Osteocyte (in vitro differentiated cells): ENCODE data around the gene CGB2. TPM values are rescaled to one million over a fixed set of nuclear protein-coding genes. Genes with fewer than 3 reads are reported as not detected.
"Not testable (repeated sequence)": the region's sequence is repeated elsewhere in the genome, so short reads cannot be mapped to it uniquely, and the experiment has no call there.

ENCODE experiments used
- DNase-seq: peaks from one replicate; pipeline ENCODE4 v3.0.0; 2021; ENCODE audit warnings: mixed read lengths; ENCODE audit not compliant: unreplicated experiment; ENCODE audit errors: extremely low spot score
- H3K27ac Mint-ChIP-seq: one replicate; pipeline ENCODE4 v1.8.0; 2021; ENCODE audit warnings: mild to moderate bottlenecking, mixed read lengths; ENCODE audit not compliant: unreplicated experiment
- H3K27me3 Mint-ChIP-seq: one replicate; pipeline ENCODE4 v1.8.0; 2021; ENCODE audit warnings: mixed read lengths; ENCODE audit not compliant: unreplicated experiment
- H3K36me3 Mint-ChIP-seq: one replicate; pipeline ENCODE4 v1.8.0; 2021; ENCODE audit warnings: mixed read lengths; ENCODE audit not compliant: unreplicated experiment
- H3K4me1 Mint-ChIP-seq: one replicate; pipeline ENCODE4 v1.8.0; 2021; ENCODE audit warnings: mixed read lengths; ENCODE audit not compliant: unreplicated experiment
- H3K4me3 Mint-ChIP-seq: one replicate; pipeline ENCODE4 v1.8.0; 2021; ENCODE audit warnings: mild to moderate bottlenecking, moderate library complexity, mixed read lengths; ENCODE audit not compliant: unreplicated experiment
- H3K9me3 Mint-ChIP-seq: one replicate; pipeline ENCODE4 v1.8.0; 2021; ENCODE audit warnings: mixed read lengths; ENCODE audit not compliant: unreplicated experiment
- microRNA-seq: library from miRNA; unstranded; fragments of <30 nt; microRNA quantifications from one replicate; pipeline ENCODE4 v1.1.0, GENCODE V29; 2020; ENCODE audit not compliant: unreplicated experiment
- total RNA-seq: library from RNA; stranded (reverse); gene quantifications from 2 replicates; pipeline ENCODE4 v1.2.1, GENCODE V29; 2021
- TF ChIP-seq, protein P1 (sequence below): fragments of 200-600 bp; sonication (generic); IDR thresholded peaks from 2 replicates; pipeline ENCODE4 v1.5.0; 2021; ENCODE audit warnings: antibody characterized with exemption, mild to moderate bottlenecking, moderate library complexity

Gene CGB2
- total RNA-seq, 1 donor from 2014 or later, result not detected

DNA sequence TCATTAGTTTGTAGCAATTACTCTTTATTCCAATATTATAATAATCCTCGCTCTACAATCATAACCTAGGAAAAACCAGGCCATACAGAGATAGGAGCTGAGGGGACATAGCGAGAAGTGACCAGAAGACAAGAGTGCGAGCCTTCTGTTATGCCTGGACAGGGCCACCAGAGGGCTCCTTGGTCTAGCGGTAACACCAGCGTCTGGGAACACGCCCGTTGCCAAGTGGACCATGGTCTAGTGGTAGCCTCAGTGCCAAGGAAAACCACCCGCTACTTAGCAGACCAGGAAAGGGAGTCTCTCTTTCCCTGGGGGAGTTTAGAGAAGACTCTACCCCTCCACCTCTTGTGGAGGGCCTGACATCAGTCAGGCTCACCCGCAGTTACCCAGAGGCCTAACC lies 43.2 kb downstream of the CGB2 start:
- not testable (repeated sequence) for H3K36me3 Mint-ChIP-seq, H3K27ac Mint-ChIP-seq, H3K4me3 Mint-ChIP-seq, DNase-seq, H3K9me3 Mint-ChIP-seq, H3K4me1 Mint-ChIP-seq
- TF ChIP-seq, protein P1, sequence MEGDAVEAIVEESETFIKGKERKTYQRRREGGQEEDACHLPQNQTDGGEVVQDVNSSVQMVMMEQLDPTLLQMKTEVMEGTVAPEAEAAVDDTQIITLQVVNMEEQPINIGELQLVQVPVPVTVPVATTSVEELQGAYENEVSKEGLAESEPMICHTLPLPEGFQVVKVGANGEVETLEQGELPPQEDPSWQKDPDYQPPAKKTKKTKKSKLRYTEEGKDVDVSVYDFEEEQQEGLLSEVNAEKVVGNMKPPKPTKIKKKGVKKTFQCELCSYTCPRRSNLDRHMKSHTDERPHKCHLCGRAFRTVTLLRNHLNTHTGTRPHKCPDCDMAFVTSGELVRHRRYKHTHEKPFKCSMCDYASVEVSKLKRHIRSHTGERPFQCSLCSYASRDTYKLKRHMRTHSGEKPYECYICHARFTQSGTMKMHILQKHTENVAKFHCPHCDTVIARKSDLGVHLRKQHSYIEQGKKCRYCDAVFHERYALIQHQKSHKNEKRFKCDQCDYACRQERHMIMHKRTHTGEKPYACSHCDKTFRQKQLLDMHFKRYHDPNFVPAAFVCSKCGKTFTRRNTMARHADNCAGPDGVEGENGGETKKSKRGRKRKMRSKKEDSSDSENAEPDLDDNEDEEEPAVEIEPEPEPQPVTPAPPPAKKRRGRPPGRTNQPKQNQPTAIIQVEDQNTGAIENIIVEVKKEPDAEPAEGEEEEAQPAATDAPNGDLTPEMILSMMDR, result peak; percentile 76
- peaks cover 33% of the 10 kb centered on the region for H3K27me3 Mint-ChIP-seq

DNA sequence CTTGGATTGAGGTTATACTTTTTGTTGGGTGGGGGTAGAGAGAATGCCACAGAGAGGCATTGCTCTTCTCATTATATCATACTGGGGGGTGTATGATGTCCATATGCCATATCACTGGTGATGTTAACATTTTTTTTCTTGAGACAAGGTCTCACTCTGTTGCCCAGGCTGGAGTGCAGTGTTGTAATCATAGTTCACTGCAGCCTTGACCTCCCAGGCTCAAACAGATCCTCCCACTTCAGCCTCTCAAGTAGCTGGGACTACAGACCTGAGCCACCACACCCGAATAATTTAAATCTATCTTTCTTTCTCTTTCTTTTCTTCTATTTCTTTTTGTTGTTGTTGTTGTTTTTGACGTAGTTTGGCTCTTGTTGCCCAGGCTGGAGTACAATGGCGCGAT lies 48.7 kb downstream of the CGB2 start:
- Mint-ChIP-seq H3K4me3 (no peak overlapping the region), H3K27me3 (no peaks in the 10 kb centered on the region), H3K4me1 (peaks cover 6% of the 10 kb centered on the region), H3K9me3 (no peaks in the 10 kb centered on the region), H3K36me3 (no peaks in the 10 kb centered on the region), H3K27ac (no peak overlapping the region)
- TF ChIP-seq, protein P1, result no peak
- DNase-seq, result no peak

DNA sequence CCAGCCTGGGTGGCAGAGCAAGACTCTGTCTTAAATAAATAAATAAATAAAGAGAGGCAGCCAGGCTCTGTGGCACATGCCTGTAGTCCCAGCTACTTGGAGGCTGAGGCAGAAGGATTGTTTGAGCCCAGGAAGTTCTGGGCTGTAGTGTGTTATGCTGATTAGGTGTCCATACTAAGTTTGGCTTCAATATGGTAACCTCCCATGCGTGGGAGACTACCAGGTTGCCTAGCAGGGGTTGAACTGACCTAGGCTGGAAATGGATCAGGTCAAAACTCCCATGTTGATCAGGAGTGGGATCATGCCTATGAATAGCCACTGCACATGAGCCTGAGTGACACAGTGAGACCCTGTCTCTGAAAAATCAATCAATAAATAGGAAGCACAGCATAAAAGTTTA lies 49.6 kb downstream of the CGB2 start:
- Mint-ChIP-seq H3K4me1 (peaks cover 11% of the 10 kb centered on the region), H3K27me3 (no peaks in the 10 kb centered on the region), H3K27ac (no peak overlapping the region), H3K36me3 (peaks cover under 1% of the 10 kb centered on the region), H3K4me3 (no peak overlapping the region), H3K9me3 (no peaks in the 10 kb centered on the region)
- TF ChIP-seq, protein P1, result no peak
- no peak for DNase-seq

Small RNA genes lying within 50 kb of the gene (microRNA-seq; reads per million reads assigned to microRNA genes)
- gene MIR6798, result not detected

Other genes starting within 250 kb of the CGB2 start
- 48.5 and 50.5 TPM in 2 replicates for gene BCAT2, start 220.9 kb upstream of the CGB2 start, total RNA-seq
- gene HSD17B14, start 195.4 kb upstream of the CGB2 start, total RNA-seq, result 23.9 and 29.1 TPM in 2 replicates
- gene PLEKHA4, start 163.3 kb upstream of the CGB2 start, total RNA-seq, result 31.0 and 40.0 TPM in 2 replicates
- 96.5 and 118 TPM in 2 replicates for gene PPP1R15A, start 159.5 kb upstream of the CGB2 start, total RNA-seq
- not detected in 2 replicates for gene TULP2, start 133.1 kb upstream of the CGB2 start, total RNA-seq
- gene NUCB1, start 131.6 kb upstream of the CGB2 start, total RNA-seq, result 260 and 264 TPM in 2 replicates
- 0.67 TPM in 1 of 2 replicates, not detected in the other for gene DHDH, start 98.2 kb upstream of the CGB2 start, total RNA-seq
- 154 and 172 TPM in 2 replicates for gene BAX, start 77.0 kb upstream of the CGB2 start, total RNA-seq
- gene FTL, start 66.6 kb upstream of the CGB2 start, total RNA-seq, result 2,724 and 2,792 TPM in 2 replicates
- 37.6 and 42.2 TPM in 2 replicates for gene GYS1, start 38.6 kb upstream of the CGB2 start, total RNA-seq
- 61.2 and 64.2 TPM in 2 replicates for gene RUVBL2, start 38.0 kb upstream of the CGB2 start, total RNA-seq
- not detected in 2 replicates for gene LHB, start 14.8 kb upstream of the CGB2 start, total RNA-seq
- not detected in 2 replicates for gene CGB3, start 7.6 kb upstream of the CGB2 start, total RNA-seq
- not detected in 2 replicates for gene CGB1, start 5.0 kb downstream of the CGB2 start, total RNA-seq
- gene CGB5, start 12.0 kb downstream of the CGB2 start, total RNA-seq, result not detected in 2 replicates
- not detected in 2 replicates for gene CGB8, start 17.2 kb downstream of the CGB2 start, total RNA-seq
- gene CGB7, start 25.9 kb downstream of the CGB2 start, total RNA-seq, result 0.16 TPM in 1 of 2 replicates, not detected in the other
- not detected in 2 replicates for gene NTF4, start 32.9 kb downstream of the CGB2 start, total RNA-seq
- not detected in 2 replicates for gene KCNA7, start 40.8 kb downstream of the CGB2 start, total RNA-seq
- gene SNRNP70, start 53.6 kb downstream of the CGB2 start, total RNA-seq, result 277 and 286 TPM in 2 replicates
- 7.9 and 9.9 TPM in 2 replicates for gene LIN7B, start 82.5 kb downstream of the CGB2 start, total RNA-seq
- gene C19orf73, start 87.3 kb downstream of the CGB2 start, total RNA-seq, result 1.8 and 3.4 TPM in 2 replicates
- gene PPFIA3, start 87.7 kb downstream of the CGB2 start, total RNA-seq, result 6.6 and 9.5 TPM in 2 replicates
- gene HRC, start 123.5 kb downstream of the CGB2 start, total RNA-seq, result not detected in 2 replicates
- 28.5 and 28.7 TPM in 2 replicates for gene TRPM4, start 125.9 kb downstream of the CGB2 start, total RNA-seq